Measurements from ENCODE around the gene GINS1.
A peak's percentile ranks its signal among the peaks of the same experiment; 100 is the strongest.

- peak; percentile 10 to 73 (median 60) for TF ChIP-seq CTCF (IDR thresholded peaks at IDR 0.05)
- no peak for TF ChIP-seq POLR2A (IDR thresholded peaks at IDR 0.05)
These were observed 8.4 kb upstream of the GINS1 start for GRCh38 chr20:25399037-25399430.
